ENCODE results near the gene YIPF2.
"Not testable (repeated sequence)": the region's sequence is repeated elsewhere in the genome, so short reads cannot be mapped to it uniquely, and the experiment has no call there.

Gene YIPF2

GRCh38 chr19:10908380-10908960 is 20.0 kb downstream of the YIPF2 start:
- no peak for DNase-seq

- no peak for DNase-seq
Measured at GRCh38 chr19:10907925-10908324, 20.5 kb downstream of the YIPF2 start.

GRCh38 chr19:10899151-10899653 is 29.2 kb downstream of the YIPF2 start:
- DNase-seq = no peak

- no peak for DNase-seq
Measured at GRCh38 chr19:10898633-10899032, 29.8 kb downstream of the YIPF2 start.

- peak; percentile 64 to 74 for DNase-seq
Measured at GRCh38 chr19:10896851-10897526, 31.4 kb downstream of the YIPF2 start.

GRCh38 chr19:10895920-10896319 is 32.5 kb downstream of the YIPF2 start:
- no peak for DNase-seq

- DNase-seq = no peak
Measured at GRCh38 chr19:10895363-10895762, 33.1 kb downstream of the YIPF2 start.

GRCh38 chr19:10894911-10895213 is 33.6 kb downstream of the YIPF2 start:
- DNase-seq = no peak

GRCh38 chr19:10892256-10892655 is 36.2 kb downstream of the YIPF2 start:
- no peak for DNase-seq

GRCh38 chr19:10891405-10892086 is 36.9 kb downstream of the YIPF2 start:
- no peak for DNase-seq

GRCh38 chr19:10889880-10890279 is 38.6 kb downstream of the YIPF2 start:
- DNase-seq = no peak

- no peak for DNase-seq
Measured at GRCh38 chr19:10888421-10888866, 40.0 kb downstream of the YIPF2 start.

- DNase-seq = no peak
Measured at GRCh38 chr19:10887616-10888367, 40.6 kb downstream of the YIPF2 start.

- no peak for DNase-seq
Measured at GRCh38 chr19:10885201-10886169, 43.0 kb downstream of the YIPF2 start.

- no peak for DNase-seq
Measured at GRCh38 chr19:10884274-10884673, 44.2 kb downstream of the YIPF2 start.

GRCh38 chr19:10882108-10882457 is 46.4 kb downstream of the YIPF2 start:
- DNase-seq = no peak

GRCh38 chr19:10881403-10882107 is 46.9 kb downstream of the YIPF2 start:
- DNase-seq = no peak

- no peak for DNase-seq
Measured at GRCh38 chr19:10878253-10878652, 50.2 kb downstream of the YIPF2 start.

GRCh38 chr19:10877608-10878007 is 50.8 kb downstream of the YIPF2 start:
- not testable (repeated sequence) for DNase-seq

GRCh38 chr19:10876459-10877240 is 51.8 kb downstream of the YIPF2 start:
- peak; percentile 52 to 54 for DNase-seq

- no peak for DNase-seq
Measured at GRCh38 chr19:10874024-10874423, 54.4 kb downstream of the YIPF2 start.

All from inflammatory macrophage (primary cell).